SH-SY5Y (cell line): Measurements from ENCODE around the gene MAP4K2.

Experiments used
- GATA2 ChIP-seq: IDR thresholded peaks from 2 replicates; pipeline ENCODE4 v1.6.1; 2011; ENCODE audit warnings: mild to moderate bottlenecking, low read depth, low read length
- GATA3 ChIP-seq: IDR thresholded peaks from 2 replicates; pipeline ENCODE4 v1.6.1; 2011; ENCODE audit warnings: low read depth, mild to moderate bottlenecking, low read length, moderate library complexity

MAP4K2 gene

DNA sequence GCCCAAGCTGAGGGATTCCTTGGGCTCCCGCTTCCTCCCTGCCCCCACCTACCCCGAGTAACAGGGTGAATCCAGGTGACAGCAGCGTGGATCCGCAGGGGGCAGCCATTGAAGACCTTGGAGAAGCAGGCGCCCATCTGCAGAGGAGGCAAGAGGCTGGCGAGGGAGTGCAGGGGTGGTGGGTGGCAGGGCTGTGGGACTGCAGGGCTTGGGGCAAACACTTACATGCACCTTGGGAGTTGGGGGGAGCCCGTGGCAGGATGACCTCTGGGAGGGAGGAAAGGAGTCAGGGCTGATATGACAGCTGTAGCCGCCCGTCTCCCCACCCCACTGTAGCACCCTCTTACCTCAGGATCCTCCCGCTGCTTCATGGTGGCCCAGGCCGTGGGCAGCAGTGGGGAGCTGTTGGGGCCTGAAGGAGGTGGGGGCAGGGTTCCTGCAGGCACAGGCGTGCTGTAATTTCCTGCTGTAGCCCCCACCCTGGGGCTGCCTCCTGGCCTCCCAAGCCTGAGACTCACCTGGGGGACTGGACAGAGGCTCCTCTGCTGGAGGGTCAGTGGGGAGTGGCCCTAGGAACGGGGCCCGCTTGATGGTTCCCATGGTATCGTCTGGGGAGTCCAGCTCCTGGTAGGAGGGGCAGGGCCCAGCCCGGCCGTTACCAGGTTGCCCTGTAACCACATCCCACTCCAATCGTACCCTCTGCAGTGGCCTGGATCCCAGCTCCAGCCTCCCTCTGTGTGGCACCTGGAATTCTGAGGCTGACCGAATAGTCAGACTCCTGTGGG, 6.1 kb downstream of the MAP4K2 start:
- no peak for TF ChIP-seq GATA2
- TF ChIP-seq GATA3: no peak

DNA sequence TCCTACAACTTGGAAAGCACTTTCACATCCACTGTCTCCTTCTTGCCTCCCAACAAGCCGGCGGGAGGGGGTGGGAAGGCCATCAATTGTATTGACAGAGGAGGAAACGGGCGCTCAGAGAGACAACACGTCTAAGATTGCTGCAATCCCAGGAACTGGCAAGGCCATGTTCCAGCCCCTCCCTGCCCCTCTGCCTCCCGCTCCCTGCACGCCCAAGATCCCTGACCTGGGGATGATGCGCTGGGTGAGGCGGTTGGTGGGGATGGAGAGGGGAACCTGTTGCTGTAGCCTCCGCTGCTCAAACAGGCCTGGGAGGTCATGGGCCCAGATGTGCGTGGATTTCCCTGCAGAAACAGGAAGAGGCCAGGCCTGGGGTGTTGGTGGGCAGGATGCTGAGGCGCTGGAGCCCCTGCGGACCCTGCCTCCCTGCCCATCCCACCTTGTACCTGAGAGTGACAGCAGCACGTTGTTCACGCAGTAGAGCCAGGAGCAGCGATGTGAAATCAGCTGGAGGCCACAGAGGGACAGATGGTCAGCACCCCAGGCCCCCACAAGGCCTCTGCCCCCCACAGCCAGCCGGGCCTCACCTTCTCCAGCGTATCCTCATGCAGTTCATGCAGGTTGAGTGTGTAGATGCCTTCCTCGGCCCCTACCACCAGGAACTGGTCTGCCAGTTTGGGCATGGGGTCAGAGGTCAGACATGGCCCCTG, 6.8 kb downstream of the MAP4K2 start:
- TF ChIP-seq GATA2 (no peak), GATA3 (no peak)

DNA sequence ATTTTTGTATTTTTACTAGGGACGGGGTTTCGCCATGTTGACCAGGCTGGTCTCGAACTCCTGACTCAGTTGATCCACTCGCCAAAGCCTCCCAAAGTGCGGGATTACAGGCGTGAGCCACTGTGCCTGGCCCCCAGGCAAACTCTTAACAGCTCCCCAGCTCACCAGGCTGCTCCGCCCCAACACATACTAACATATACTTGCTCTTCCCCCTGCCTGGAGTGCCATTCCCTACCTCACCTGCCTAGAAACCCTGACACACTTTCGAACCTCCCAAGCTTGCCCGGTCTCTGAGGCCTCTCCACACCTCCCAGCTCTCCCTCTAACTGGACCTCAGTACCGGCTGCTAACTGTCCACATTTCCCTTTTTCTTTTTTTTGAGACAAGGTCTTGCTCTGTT, 8.5 kb downstream of the MAP4K2 start:
- no peak for TF ChIP-seq GATA2
- no peak for TF ChIP-seq GATA3

DNA sequence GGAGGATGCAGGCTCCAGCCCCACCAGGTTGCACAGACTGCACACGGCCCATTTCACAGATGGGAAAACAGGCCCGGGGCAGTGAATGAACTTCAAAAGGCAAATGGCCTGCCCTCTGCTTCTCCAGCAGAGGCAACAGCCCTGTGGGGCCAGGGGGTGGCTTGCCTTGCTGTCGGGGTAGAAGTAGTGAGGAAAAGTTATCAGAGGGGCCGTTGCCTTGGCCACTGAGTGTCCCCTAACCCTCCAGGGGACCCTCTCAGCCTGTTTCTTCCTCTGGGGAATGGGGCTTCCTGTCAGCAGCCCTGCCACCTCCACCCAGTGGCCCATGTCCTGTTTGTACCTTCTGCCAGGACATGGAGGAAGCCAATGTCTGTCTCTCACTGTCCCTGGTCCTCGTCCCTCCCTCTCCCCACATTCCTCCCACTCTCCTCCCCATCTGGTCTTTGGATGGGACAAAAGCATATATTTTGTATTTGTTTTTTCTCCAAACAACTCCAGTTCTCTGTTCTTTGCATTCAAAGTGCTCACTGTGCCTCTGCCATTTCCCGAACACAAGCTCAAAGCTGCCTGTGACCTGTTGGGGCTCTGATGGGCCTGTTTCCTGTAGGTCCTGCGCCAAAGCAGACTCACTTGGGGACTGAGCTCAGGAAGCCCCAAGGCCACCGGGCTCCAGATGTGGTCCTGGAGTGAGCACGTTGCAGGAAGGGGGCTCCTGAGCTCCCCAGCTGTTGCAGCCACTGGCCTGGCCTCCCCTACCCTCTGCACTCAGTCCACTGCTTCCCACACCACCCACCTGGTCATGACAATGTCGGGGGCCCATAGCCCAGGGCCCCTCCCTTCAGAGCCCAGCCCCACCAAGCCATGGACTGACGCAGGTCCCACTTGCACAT, 9.5 kb downstream of the MAP4K2 start:
- TF ChIP-seq GATA3 (no peak), GATA2 (no peak)

DNA sequence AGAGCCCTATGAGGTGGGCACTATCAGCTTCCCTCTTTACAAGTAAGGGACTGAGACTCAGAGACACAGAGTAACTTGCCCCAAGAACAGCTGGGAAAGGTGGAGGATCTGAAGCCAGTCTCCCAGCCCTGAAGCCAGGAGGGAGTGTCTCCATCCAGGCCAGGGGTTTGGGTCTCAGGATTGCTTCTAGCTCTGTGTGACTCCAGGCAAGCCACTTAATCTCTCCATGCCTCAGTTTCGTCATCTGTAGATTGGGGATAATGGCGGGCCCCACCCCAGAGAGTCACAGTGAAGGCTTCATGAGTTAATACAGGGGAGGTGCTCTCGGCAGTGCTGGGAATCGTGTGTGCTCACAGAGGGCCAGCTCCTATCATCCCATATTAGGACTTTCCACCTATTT, 10.5 kb downstream of the MAP4K2 start:
- TF ChIP-seq GATA2 (no peak), GATA3 (no peak)

DNA sequence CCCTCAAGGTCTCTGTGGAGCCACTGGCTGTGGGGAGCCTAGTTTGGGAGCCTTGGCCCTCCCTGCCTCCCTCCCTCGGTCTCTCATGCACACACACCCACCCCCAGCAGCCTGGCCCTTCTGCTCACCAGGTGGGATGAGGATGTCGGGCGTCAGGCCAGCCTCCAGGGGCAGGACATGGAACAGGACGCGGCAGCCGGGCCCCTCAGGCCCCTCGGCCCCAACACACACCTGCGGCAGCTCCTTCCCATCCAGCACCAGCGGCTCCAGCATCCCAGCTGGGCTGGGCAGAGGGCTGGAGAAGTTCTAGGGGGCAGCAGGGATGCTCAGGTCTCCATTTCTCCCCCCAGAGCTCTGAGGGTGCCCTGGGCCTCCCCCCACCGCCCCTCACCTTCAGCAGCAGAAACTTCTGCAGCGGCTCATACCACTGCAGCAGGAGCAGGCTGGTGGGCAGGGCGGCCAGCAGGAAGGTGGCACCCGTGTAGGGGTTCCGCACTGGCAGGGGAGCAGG, 11.2 kb downstream of the MAP4K2 start:
- TF ChIP-seq GATA3: no peak
- no peak for TF ChIP-seq GATA2

DNA sequence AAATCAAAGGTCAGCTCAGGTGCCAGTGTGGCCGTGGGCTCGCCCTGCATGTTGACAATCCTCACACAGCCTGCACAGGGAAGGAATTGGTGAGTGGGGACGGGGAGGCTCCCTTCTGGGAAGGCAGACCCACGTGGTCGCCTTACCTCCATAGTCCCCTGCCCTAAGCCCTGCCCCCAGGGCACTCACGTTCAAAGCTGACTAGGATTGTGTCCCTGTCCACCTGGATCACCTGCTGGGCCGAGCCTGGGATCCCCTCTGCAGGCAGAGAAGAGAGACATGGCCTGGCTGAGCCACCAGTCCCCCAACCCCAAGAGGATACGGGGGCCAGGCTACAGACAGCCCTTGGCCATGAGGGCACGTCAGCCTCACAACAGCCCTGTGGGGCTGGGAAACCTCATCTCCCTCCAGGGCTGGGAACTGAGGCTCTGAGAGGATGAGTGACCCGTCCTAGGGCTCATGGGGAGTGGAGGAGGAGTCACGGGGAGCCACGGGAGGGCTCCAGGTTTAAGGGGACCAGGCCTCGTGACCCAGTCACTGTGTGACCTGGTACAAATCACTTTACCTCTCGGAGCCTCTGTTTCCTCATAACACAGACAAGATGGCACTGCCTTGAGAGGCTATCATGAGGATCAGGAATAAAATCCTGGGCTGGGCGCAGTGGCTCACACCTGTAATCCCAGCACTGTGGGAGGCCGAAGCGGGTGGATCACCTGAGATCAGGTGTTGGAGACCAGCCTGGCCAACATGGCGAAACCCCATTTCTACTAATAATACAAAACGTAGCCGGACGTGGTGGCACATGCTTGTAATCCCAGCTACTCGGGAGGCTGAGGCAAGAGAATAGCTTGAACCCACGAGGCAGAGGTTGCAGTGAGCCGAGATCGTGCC, 12.6 kb downstream of the MAP4K2 start:
- TF ChIP-seq GATA3 (no peak), GATA2 (no peak)

DNA sequence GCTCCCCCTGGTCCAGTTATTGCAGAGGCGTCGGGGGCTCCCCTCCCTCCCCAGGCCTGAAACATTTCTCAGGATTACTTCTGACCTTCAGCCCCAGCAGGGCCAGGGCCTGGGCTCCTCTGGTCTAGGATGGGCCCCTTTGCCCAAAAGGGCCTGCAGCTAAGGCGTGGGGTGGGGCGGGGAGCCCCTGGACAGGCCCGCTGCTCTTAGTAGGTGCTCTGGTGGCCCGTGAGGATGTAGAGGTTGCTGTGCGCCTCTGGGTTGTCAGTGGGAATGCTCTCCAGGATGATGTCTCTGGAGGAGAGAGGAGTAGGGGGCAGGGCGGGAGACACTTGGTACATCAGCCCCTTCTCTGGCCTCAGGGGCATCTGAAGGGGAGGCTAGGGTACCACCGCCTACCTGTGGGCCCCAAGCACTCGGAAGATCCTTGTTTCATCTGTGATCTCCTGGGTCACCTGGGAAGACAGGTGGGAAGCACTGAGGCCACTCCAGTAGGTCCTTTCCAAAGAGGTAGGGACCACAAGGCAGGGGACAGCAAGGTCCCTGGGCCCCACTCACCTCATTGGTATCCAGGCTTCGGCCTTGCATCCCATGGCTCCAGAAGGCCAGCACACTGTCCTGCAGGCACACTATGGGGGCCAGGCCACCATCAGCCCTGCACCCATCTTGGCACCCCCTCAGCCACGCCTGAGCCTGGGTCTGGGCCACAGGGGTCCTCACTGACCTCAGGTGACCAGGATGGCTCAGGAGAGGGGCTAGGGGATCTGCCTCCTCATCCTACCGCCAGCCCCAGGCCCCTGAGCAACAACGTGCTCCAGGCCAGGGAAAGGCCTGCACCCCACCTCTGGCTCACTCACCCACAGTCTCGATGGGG, 13.4 kb downstream of the MAP4K2 start:
- no peak for TF ChIP-seq GATA2
- no peak for TF ChIP-seq GATA3

DNA sequence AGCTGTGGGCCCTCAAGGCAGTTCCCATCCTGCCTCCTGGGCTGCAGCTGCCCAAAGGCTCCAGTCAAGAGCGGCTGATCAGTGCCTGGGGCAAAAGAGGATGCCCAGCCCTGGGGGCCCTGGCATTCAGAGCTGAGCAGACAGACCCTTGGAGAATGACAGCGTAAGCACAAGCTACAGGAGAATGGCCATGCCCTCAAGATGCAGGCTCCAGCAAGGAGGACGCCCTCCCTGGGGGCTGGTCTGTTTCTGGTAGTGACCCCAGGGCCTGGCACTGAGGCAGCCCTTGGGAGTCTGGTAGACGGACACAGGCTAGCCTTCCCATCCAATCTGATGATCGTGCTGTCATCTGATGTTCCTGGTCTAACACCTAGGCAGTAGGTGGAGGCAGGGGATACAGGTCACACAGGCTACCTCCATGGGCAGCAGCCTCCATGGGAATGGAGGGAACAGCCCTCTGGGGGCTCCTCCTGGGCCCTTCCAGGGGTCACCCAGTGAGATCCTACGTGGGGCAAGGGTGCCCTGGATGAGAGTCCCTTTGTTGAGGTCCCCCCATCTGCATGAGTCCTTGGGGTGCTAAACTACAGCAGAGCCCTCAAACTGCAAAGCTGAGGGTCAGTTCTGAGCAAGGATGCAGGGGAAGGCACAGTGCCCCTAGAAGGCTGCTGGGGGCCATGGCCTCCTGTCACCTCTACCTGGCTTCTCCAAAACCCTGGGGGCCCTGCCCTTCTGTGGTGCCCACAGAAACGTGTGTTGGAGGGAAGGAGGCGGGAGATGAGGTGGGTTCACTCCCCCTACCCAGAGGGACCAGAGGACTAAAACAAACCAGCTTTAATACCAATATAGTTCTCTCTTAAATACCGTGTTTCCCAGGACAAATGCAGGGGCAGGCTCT, 14.4 kb downstream of the MAP4K2 start:
- TF ChIP-seq GATA3: no peak
- TF ChIP-seq GATA2: no peak

DNA sequence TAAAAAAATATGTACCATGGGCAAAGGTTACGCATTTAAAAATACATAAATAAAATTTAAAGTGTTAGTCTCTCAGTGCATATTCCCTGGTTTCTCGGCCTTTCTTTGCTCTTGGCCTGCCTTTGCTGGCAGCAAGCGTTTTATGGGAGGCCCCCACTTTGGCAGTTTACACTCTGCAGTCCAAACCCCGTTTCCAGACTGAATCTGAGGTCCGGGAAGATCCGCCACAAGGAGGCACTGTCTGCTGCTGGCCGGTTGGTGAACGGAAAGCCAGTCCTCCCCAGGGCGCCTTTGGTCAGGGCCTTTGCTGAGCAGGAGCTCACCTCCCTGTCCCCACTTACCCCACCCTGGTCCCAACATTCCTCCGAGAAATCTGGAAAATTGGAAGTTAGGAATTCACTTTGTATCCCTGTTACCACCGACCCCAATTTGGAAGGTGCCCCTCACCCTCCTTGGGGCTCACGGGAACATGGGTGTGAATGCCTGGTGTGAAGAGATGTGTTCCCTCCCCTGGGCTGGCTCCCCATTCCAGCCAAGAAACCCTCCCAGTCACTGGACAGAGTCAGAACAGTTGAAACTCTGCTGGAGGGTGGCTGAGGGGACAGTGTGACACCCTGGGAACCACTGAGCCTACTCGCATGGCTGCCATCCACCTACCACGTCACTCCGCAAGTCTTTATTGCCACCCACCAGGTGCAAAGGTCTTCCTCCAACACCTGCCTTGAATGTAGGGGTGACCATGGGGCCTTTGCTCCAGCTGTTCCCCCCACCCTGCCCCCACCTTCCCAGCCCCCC, 15.3 kb downstream of the MAP4K2 start:
- no peak for TF ChIP-seq GATA2
- TF ChIP-seq GATA3: no peak

DNA sequence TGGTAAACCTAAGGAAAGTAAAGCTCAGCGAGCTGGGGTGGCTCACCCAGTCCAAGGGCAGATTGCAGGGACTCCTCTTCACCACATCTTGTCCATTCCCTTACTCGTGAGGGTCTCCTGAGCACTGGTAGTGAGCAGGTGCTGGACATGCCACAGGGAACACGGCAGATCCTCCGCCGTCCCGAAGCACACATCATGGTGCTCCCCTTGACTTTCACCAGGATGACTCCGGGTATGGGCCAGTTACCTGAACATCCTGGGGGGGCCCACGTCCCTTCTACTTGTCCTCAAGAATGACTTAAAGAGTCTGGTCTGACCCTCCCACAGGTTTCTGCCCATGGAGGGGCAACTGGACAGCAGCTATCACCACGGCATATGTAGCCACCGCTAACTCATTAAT, 16.7 kb downstream of the MAP4K2 start:
- TF ChIP-seq GATA2: no peak
- no peak for TF ChIP-seq GATA3
